ENCODE measurements around the gene HSPD1. TPM values are rescaled to one million over a fixed set of nuclear protein-coding genes. Genes with fewer than 3 reads are reported as not detected.
"Not testable (repeated sequence)": the region's sequence is repeated elsewhere in the genome, so short reads cannot be mapped to it uniquely, and the experiment has no call there.

Gene HSPD1
- polyA plus RNA-seq, 4 donors = 112 to 637 (median 311) TPM

DNA sequence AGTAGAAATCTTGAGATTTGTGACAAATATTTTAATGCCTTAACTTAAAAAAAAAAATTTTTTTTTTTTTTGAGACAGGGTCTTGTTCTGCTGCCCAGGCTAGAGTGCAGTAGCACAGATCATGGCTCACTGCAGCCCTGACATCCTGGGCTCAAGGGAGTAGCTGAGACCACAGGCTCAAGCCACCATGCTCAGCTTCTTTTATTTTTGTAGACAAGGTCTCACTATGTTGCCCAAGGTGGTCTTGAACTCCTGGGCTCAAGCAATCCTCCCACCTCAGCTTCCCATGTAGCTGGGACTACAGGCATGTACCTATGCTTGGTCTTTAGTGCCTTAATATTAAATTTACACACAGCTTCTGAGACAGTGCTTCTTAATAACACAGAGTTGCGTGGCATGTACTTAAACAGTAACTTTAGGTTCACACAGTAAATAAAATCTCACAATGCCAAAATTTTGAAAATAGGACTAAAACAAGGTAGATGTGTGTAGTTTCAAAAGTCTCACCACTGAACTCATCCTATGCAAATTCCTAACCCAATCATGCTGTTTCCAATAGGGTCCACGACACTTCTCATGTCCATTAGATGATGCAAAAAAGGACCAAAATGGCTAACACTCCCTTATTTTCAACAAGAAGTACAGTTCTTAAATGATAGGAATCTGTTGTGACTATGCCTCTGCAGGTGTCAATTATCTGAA is 4.1 kb downstream of the HSPD1 start:
- Histone ChIP-seq H3K27me3 (ENCODE audit: control insufficient read depth in 3 of 3, insufficient read depth in 3 of 3, low read length in 3 of 3) (no peaks in the 10 kb centered on the region), H3K27ac (ENCODE audit: low read depth in 1 of 3, low read length in 2 of 3) (no peak overlapping the region), H3K9me3 (ENCODE audit: control insufficient read depth in 2 of 2, insufficient read depth in 1 of 2, low read depth in 1 of 2, low read length in 1 of 2) (no peaks in the 10 kb centered on the region), H3K4me1 (ENCODE audit: control insufficient read depth in 3 of 3, insufficient read depth in 2 of 3, low read depth in 1 of 3, low read length in 2 of 3) (peaks cover 7 to 16% (median 10%) of the 10 kb centered on the region in 3 donors), H3K36me3 (ENCODE audit: control insufficient read depth in 3 of 3, insufficient read depth in 2 of 3, low read depth in 1 of 3, low read length in 3 of 3) (peaks cover 11 to 33% (median 11%) of the 10 kb centered on the region in 3 donors), H3K4me3 (ENCODE audit: low read depth in 1 of 3, low read length in 3 of 3) (no peak overlapping the region)
- FAIRE-seq = no peak
- DNase-seq = no peak
- 73 to 82% (median 73%) methylated on average over 2 of the region's 2 CpGs for WGBS, 3 donors

DNA sequence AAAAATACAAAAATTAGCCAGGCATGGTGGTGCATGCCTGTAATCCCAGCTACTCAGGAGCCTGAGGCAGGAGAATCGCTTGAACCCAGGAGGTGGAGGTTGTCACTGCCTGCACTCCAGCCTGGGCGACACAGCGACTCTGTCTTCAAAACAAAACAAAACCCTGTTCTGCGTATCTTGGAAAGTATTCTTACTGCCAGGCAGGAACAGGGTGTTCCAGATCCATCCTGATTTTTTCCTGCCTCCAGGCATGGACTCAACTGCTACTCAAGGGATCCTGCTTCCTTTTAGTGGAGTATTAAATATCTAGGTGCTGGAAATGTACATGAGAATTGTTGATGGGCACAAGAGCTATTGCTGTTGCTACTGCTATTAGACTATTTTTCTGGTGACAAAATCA is 12.3 kb downstream of the HSPD1 start:
- peaks cover 0 to 40% (median 16%) of the 10 kb centered on the region in 3 donors for H3K36me3 ChIP-seq (ENCODE audit: control insufficient read depth in 3 of 3, insufficient read depth in 2 of 3, low read depth in 1 of 3, low read length in 3 of 3)
- no peak overlapping the region for H3K27ac ChIP-seq (ENCODE audit: low read depth in 1 of 3, low read length in 2 of 3)
- 93 to 97% (median 96%) methylated on average over 4 of the region's 4 CpGs for WGBS, 3 donors
- DNase-seq (no peak), FAIRE-seq (no peak)
- no peak overlapping the region for H3K4me3 ChIP-seq (ENCODE audit: low read depth in 1 of 3, low read length in 3 of 3)
- H3K4me1 ChIP-seq (ENCODE audit: control insufficient read depth in 3 of 3, insufficient read depth in 2 of 3, low read depth in 1 of 3, low read length in 2 of 3) = no peaks in the 10 kb centered on the region
- H3K27me3 ChIP-seq (ENCODE audit: control insufficient read depth in 3 of 3, insufficient read depth in 3 of 3, low read length in 3 of 3) = no peaks in the 10 kb centered on the region
- H3K9me3 ChIP-seq (ENCODE audit: control insufficient read depth in 2 of 2, insufficient read depth in 1 of 2, low read depth in 1 of 2, low read length in 1 of 2) = peaks cover 0 to 15% of the 10 kb centered on the region in 2 donors

DNA sequence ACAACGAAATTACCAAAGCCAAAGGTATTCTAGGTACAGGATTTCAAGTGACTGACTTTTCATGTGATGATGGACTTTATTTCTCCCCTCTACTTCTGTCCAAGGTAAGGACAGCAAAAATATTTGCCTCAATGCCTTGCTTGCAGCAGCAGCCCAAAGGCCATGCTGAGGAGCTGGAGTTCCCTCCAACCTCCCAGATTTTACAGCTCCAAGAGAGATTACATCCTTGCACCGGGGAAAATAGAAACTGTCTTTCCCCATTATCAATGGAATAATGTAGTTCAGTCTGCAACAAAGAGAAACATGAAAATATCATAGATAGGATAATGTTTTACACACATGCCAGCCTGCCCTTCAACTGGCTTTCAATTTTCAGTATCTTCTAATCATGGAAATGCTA is 13.5 kb downstream of the HSPD1 start:
- FAIRE-seq (no peak), DNase-seq (no peak)
- H3K4me1 ChIP-seq (ENCODE audit: control insufficient read depth in 3 of 3, insufficient read depth in 2 of 3, low read depth in 1 of 3, low read length in 2 of 3) = peaks cover 0 to under 1% (median 0%) of the 10 kb centered on the region in 3 donors
- H3K9me3 ChIP-seq (ENCODE audit: control insufficient read depth in 2 of 2, insufficient read depth in 1 of 2, low read depth in 1 of 2, low read length in 1 of 2) = peaks cover 0 to 15% of the 10 kb centered on the region in 2 donors
- no peak overlapping the region for H3K27ac ChIP-seq (ENCODE audit: low read depth in 1 of 3, low read length in 2 of 3)
- no peaks in the 10 kb centered on the region for H3K27me3 ChIP-seq (ENCODE audit: control insufficient read depth in 3 of 3, insufficient read depth in 3 of 3, low read length in 3 of 3)
- H3K4me3 ChIP-seq (ENCODE audit: low read depth in 1 of 3, low read length in 3 of 3) = no peak overlapping the region
- 70 to 84% (median 83%) methylated on average over 2 of the region's 2 CpGs for WGBS, 3 donors
- H3K36me3 ChIP-seq (ENCODE audit: control insufficient read depth in 3 of 3, insufficient read depth in 2 of 3, low read depth in 1 of 3, low read length in 3 of 3) = peaks cover under 1 to 33% (median 16%) of the 10 kb centered on the region in 3 donors

DNA sequence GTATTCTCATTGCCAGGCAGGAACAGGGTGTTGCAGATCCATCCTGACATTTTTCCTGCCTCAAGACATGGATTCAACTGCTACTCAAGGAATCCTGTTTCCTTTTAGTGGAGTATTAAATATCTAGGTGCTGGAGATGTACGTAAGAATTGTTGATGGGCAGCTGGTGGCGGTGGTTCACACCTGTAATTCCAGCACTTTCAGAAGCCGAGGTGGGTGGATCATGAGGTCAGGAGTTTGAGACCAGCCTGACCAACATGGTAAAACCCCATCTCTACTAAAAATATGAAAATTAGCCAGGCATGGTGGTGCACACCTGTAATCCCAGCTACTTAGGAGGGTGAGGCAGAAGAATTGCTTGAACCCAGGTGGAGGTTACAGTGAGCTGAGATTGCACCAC is 15.4 kb downstream of the HSPD1 start:
- not testable (repeated sequence) for DNase-seq; H3K4me1 ChIP-seq (ENCODE audit: control insufficient read depth in 3 of 3, insufficient read depth in 2 of 3, low read depth in 1 of 3, low read length in 2 of 3); H3K27ac ChIP-seq (ENCODE audit: low read depth in 1 of 3, low read length in 2 of 3); H3K4me3 ChIP-seq (ENCODE audit: low read depth in 1 of 3, low read length in 3 of 3); H3K27me3 ChIP-seq (ENCODE audit: control insufficient read depth in 3 of 3, insufficient read depth in 3 of 3, low read length in 3 of 3); FAIRE-seq
- Histone ChIP-seq H3K36me3 (ENCODE audit: control insufficient read depth in 3 of 3, insufficient read depth in 2 of 3, low read depth in 1 of 3, low read length in 3 of 3) (peaks cover 4 to 32% (median 9%) of the 10 kb centered on the region in 3 donors), H3K9me3 (ENCODE audit: control insufficient read depth in 2 of 2, insufficient read depth in 1 of 2, low read depth in 1 of 2, low read length in 1 of 2) (peaks cover 0 to 15% of the 10 kb centered on the region in 2 donors)
- WGBS, 3 donors = 90 to 94% (median 93%) methylated on average over 3 of the region's 3 CpGs

DNA sequence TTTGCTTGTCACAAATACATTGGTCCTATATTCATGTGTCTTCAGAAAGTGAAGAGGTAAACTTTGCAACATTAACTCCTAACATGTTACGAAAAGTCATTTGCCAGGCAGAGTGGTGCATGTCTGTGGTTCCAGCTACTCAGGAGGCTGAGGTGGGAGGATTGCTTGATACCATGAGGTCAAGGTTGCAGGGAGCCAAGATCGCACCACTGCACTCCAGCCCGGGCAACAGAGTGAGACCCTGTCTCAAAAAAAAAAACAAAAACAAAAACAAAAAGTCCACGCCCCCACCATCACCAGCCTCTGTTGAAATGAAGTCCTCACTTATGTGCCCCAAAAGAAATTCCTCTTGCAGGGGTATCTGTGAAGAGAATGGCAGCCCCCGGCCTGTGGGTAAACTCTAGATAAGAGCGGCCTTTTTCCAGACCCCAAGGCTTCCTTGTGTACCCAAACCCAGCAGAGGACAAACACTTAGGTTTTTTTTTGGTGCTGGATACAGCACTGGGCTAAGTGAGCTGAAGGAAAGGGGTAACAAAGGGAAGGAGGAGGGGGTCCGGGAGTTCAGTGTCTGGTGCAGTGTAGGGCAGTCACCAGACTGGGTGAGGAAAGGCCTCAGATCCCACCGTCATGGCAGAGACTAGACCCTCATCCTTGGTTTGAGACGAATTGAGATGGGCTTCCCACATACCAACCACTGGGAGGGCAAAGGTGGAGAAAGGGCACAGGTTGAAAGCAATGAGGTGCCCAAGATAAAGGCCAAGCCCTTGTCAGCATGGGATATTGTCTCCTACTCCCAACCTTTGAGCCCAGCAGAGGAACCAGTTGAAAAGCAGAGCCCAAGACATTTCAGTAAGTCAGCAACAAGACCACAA is 19.2 kb downstream of the HSPD1 start:
- peak in 1 of 2 donors; percentile 31 for DNase-seq
- H3K9me3 ChIP-seq (ENCODE audit: control insufficient read depth in 2 of 2, insufficient read depth in 1 of 2, low read depth in 1 of 2, low read length in 1 of 2) = peaks cover 0 to 15% of the 10 kb centered on the region in 2 donors
- H3K4me3 ChIP-seq (ENCODE audit: low read depth in 1 of 3, low read length in 3 of 3) = no peak overlapping the region
- 93 to 94% (median 93%) methylated on average over 9 of the region's 9 CpGs for WGBS, 3 donors
- H3K27me3 ChIP-seq (ENCODE audit: control insufficient read depth in 3 of 3, insufficient read depth in 3 of 3, low read length in 3 of 3) = no peaks in the 10 kb centered on the region
- H3K4me1 ChIP-seq (ENCODE audit: control insufficient read depth in 3 of 3, insufficient read depth in 2 of 3, low read depth in 1 of 3, low read length in 2 of 3) = peaks cover 0 to 3% (median 3%) of the 10 kb centered on the region in 3 donors
- H3K36me3 ChIP-seq (ENCODE audit: control insufficient read depth in 3 of 3, insufficient read depth in 2 of 3, low read depth in 1 of 3, low read length in 3 of 3) = peaks cover 11 to 33% (median 13%) of the 10 kb centered on the region in 3 donors
- no peak for FAIRE-seq
- H3K27ac ChIP-seq (ENCODE audit: low read depth in 1 of 3, low read length in 2 of 3) = no peak overlapping the region

DNA sequence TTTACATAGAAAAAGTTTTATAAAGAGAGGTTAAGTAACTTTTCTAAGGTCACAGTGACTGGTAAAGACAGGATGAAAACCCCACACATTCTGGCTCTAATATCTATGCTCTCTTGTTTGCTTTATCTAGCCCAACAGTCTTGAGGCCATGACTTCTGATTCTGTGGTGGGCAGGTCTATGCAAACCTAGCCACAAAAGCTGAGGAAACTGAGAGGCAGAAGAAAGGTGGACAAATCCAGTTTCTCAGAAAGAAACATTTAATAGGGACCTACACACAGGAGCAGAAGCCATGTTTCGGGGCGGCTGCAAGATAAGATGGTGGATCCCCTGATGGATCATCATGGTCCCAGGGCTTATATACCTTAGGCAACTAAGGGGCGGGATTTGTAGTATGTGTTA is 21.8 kb downstream of the HSPD1 start:
- no peak for FAIRE-seq

DNA sequence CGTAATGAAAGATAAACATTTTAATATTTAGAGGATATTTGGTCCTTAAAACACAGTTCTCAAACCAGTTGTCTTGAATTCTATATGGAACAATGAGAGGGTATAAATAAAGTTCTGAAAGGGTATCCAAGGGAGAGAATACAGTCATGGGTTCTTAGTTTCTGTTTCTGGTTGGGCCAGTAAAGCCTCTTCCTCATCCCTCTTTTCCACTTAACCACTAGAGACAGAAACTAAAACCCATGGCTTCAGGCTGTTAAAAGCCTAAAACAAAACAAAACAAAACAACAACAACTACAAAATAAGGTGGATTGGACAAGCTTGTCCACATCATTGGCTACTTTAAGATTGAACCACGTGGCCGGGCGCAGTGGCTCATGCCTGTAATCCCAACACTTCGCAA is 27.5 kb downstream of the HSPD1 start:
- H3K4me3 ChIP-seq (ENCODE audit: low read depth in 1 of 3, low read length in 3 of 3) = no peak overlapping the region
- DNase-seq = no peak
- no peak overlapping the region for H3K27ac ChIP-seq (ENCODE audit: low read depth in 1 of 3, low read length in 2 of 3)
- H3K27me3 ChIP-seq (ENCODE audit: control insufficient read depth in 3 of 3, insufficient read depth in 3 of 3, low read length in 3 of 3) = no peaks in the 10 kb centered on the region
- FAIRE-seq = no peak
- no peaks in the 10 kb centered on the region for H3K9me3 ChIP-seq (ENCODE audit: control insufficient read depth in 2 of 2, insufficient read depth in 1 of 2, low read depth in 1 of 2, low read length in 1 of 2)
- peaks cover 11 to 54% (median 16%) of the 10 kb centered on the region in 3 donors for H3K36me3 ChIP-seq (ENCODE audit: control insufficient read depth in 3 of 3, insufficient read depth in 2 of 3, low read depth in 1 of 3, low read length in 3 of 3)
- H3K4me1 ChIP-seq (ENCODE audit: control insufficient read depth in 3 of 3, insufficient read depth in 2 of 3, low read depth in 1 of 3, low read length in 2 of 3) = no peaks in the 10 kb centered on the region
- 95 to 99% (median 98%) methylated on average over 5 of the region's 5 CpGs for WGBS, 3 donors

More for the DNA sequence above, 21.8 kb downstream of the HSPD1 start:
- Histone ChIP-seq H3K4me1 (ENCODE audit: control insufficient read depth in 3 of 3, insufficient read depth in 2 of 3, low read depth in 1 of 3, low read length in 2 of 3) (peaks cover 0 to 3% (median 3%) of the 10 kb centered on the region in 3 donors), H3K27me3 (ENCODE audit: control insufficient read depth in 3 of 3, insufficient read depth in 3 of 3, low read length in 3 of 3) (no peaks in the 10 kb centered on the region), H3K4me3 (ENCODE audit: low read depth in 1 of 3, low read length in 3 of 3) (no peak overlapping the region), H3K36me3 (ENCODE audit: control insufficient read depth in 3 of 3, insufficient read depth in 2 of 3, low read depth in 1 of 3, low read length in 3 of 3) (peaks cover 14 to 36% (median 17%) of the 10 kb centered on the region in 3 donors), H3K27ac (ENCODE audit: low read depth in 1 of 3, low read length in 2 of 3) (no peak overlapping the region), H3K9me3 (ENCODE audit: control insufficient read depth in 2 of 2, insufficient read depth in 1 of 2, low read depth in 1 of 2, low read length in 1 of 2) (peaks cover 0 to 4% of the 10 kb centered on the region in 2 donors)
- WGBS, 3 donors = 96 to 99% (median 98%) methylated on average over 3 of the region's 3 CpGs
- no peak for DNase-seq

DNA sequence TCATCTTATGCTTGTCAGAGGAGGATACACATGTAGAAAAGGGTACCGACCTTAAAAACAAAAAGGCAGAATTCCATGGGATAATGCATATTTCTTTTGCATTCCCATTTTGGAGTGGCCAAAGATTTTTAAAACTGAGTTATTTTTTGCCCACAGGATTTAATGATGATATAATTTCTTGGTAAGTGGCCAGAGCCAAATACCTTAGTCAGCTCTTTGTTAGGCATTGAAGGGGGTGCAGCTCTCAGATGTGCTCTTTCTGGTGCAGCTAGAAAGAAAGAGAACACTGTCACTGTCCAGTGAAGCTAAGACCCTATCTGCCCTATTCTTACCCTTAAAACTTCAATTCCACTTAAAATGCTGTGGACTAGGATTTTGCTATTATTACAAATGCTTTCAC is 35.5 kb downstream of the HSPD1 start:
- H3K4me3 ChIP-seq (ENCODE audit: low read depth in 1 of 3, low read length in 3 of 3) = no peak overlapping the region
- DNase-seq = no peak
- 74 to 93% (median 83%) methylated on average over 1 of the region's 1 CpG for WGBS, 3 donors
- peaks cover 9 to 46% (median 13%) of the 10 kb centered on the region in 3 donors for H3K36me3 ChIP-seq (ENCODE audit: control insufficient read depth in 3 of 3, insufficient read depth in 2 of 3, low read depth in 1 of 3, low read length in 3 of 3)
- no peaks in the 10 kb centered on the region for H3K9me3 ChIP-seq (ENCODE audit: control insufficient read depth in 2 of 2, insufficient read depth in 1 of 2, low read depth in 1 of 2, low read length in 1 of 2)
- H3K4me1 ChIP-seq (ENCODE audit: control insufficient read depth in 3 of 3, insufficient read depth in 2 of 3, low read depth in 1 of 3, low read length in 2 of 3) = peaks cover 0 to 8% (median 2%) of the 10 kb centered on the region in 3 donors
- no peak for FAIRE-seq
- H3K27me3 ChIP-seq (ENCODE audit: control insufficient read depth in 3 of 3, insufficient read depth in 3 of 3, low read length in 3 of 3) = no peaks in the 10 kb centered on the region
- no peak overlapping the region for H3K27ac ChIP-seq (ENCODE audit: low read depth in 1 of 3, low read length in 2 of 3)

All from small intestine (tissue), 7 donors.